GM23248 (cell line): Measurements from ENCODE around the gene PROCR. TPM values are rescaled to one million over a fixed set of nuclear protein-coding genes. Genes with fewer than 3 reads are reported as not detected.

ENCODE experiments used
- DNase-seq: peaks from one replicate; pipeline ENCODE4 v3.0.0-alpha.2; 2015
- H2AFZ ChIP-seq: fragments of 200-600 bp; sonication (generic); 2 replicates; pipeline ENCODE4 v1.6.1; 2016; ENCODE audit warnings: antibody characterized with exemption
- H3F3A ChIP-seq: fragments of 200-600 bp; sonication (generic); 2 replicates; pipeline ENCODE4 v1.6.1; 2016; ENCODE audit warnings: mild to moderate bottlenecking, antibody characterized with exemption, mixed run types; ENCODE audit not compliant: insufficient read depth
- H3K27ac ChIP-seq: fragments of 200-600 bp; sonication (generic); 2 replicates; pipeline ENCODE4 v1.5.1; 2016; ENCODE audit warnings: mild to moderate bottlenecking
- H3K27me3 ChIP-seq: fragments of 200-600 bp; sonication (generic); replicated peaks from 2 replicates; pipeline ENCODE4 v1.6.1; 2016; ENCODE audit warnings: mild to moderate bottlenecking; ENCODE audit not compliant: insufficient read depth
- H3K36me3 ChIP-seq: fragments of 200-600 bp; sonication (generic); 2 replicates; pipeline ENCODE4 v1.6.1; 2016; ENCODE audit warnings: low read depth, mild to moderate bottlenecking
- H3K4me1 ChIP-seq: fragments of 200-600 bp; sonication (generic); 2 replicates; pipeline ENCODE4 v1.6.1; 2016; ENCODE audit warnings: mild to moderate bottlenecking; ENCODE audit not compliant: insufficient read depth
- H3K4me2 ChIP-seq: fragments of 200-600 bp; sonication (generic); one replicate; pipeline ENCODE4 v1.6.1; 2016; ENCODE audit warnings: mild to moderate bottlenecking; ENCODE audit not compliant: unreplicated experiment
- H3K4me3 ChIP-seq: fragments of 200-600 bp; sonication (generic); 2 replicates; pipeline ENCODE4 v1.5.1; 2016; ENCODE audit warnings: mild to moderate bottlenecking
- H3K79me2 ChIP-seq: fragments of 200-600 bp; sonication (generic); 2 replicates; pipeline ENCODE4 v1.6.1; 2016; ENCODE audit warnings: mild to moderate bottlenecking; ENCODE audit not compliant: insufficient read depth
- H3K9ac ChIP-seq: fragments of 200-600 bp; sonication (generic); 2 replicates; pipeline ENCODE4 v1.6.1; 2016; ENCODE audit warnings: mild to moderate bottlenecking
- H3K9me2 ChIP-seq: fragments of 200-600 bp; sonication (generic); 2 replicates; pipeline ENCODE4 v1.6.1; 2016; ENCODE audit warnings: mixed run types, mild to moderate bottlenecking, moderate library complexity; ENCODE audit not compliant: insufficient read depth
- H3K9me3 ChIP-seq: fragments of 200-600 bp; sonication (generic); one replicate; pipeline ENCODE4 v1.6.1; 2017; ENCODE audit warnings: low read depth
- H4K20me1 ChIP-seq: fragments of 200-600 bp; sonication (generic); 2 replicates; pipeline ENCODE4 v1.6.0; 2016; ENCODE audit not compliant: insufficient read depth
- EZH2 ChIP-seq: fragments of 200-600 bp; sonication (generic); IDR thresholded peaks from 2 replicates; pipeline ENCODE4 v1.6.1; 2018; ENCODE audit warnings: antibody characterized with exemption, mild to moderate bottlenecking; ENCODE audit not compliant: insufficient read depth, poor library complexity, severe bottlenecking
- EZH2phosphoT487 ChIP-seq: fragments of 200-600 bp; sonication (generic); IDR thresholded peaks from 2 replicates; pipeline ENCODE4 v1.6.1; 2018; ENCODE audit warnings: antibody characterized with exemption, moderate library complexity, mild to moderate bottlenecking, low read depth; ENCODE audit not compliant: insufficient read depth
- WGBS, 2 experiments: methylation state at CpG; one replicate each; pipeline ENCODE4 v1.1.6; 2015 to 2017; ENCODE audit warnings: low lambda C conversion rate in 2 of 2, low coverage in 1 of 2; ENCODE audit errors: missing lambda C conversion rate in 2 of 2; 5-methylcytosine and 5-hydroxymethylcytosine counted together
- in situ Hi-C: fragments of 300-500 bp; cut with MboI; formaldehyde crosslinking; loops from 2 replicates; pipeline ENCODE4 v1.15.0; 2020
- polyA plus RNA-seq: library from polyadenylated mRNA; unstranded; fragments of >200 nt; fragmentation: Nextera tagmentation; extraction: Ambion mirVana; gene quantifications from 2 replicates; pipeline ENCODE4 v1.2.1, GENCODE V29; 2016
- total RNA-seq: library from RNA; depleted of rRNA; stranded (reverse); fragments of >200 nt; shearing (Covaris generic); gene quantifications from 2 replicates; pipeline ENCODE4 v1.2.3, GENCODE V29; 2014; rRNA removed

PROCR gene
- 34.4 and 44.3 TPM in 2 replicates for total RNA-seq
- polyA plus RNA-seq, result 38.5 and 38.7 TPM in 2 replicates

- Histone ChIP-seq H3K9me3 (no peaks in the 10 kb centered on the region), H3K9me2 (no peaks in the 10 kb centered on the region), H3K79me2 (no peaks in the 10 kb centered on the region), H3K9ac (peak within 1 kb of the TSS; percentile 74), H3K36me3 (no peaks in the 10 kb centered on the region), H2AFZ (peak within 1 kb of the TSS; percentile 89), H3F3A (peaks cover 10% of the 10 kb centered on the region), H3K27ac (peak within 1 kb of the TSS; percentile 41), H3K4me3 (peak within 1 kb of the TSS; percentile 76), H4K20me1 (no peaks in the 10 kb centered on the region), H3K27me3 (no peaks in the 10 kb centered on the region), H3K4me2 (peak within 1 kb of the TSS; percentile 91), H3K4me1 (peaks cover 13% of the 10 kb centered on the region; the same call in 1 of the 2 replicates)
- WGBS, 2 experiments, result 1 to 2% methylated on average over 15 to 16 of the region's 16 CpGs
- peak; percentile 94 for DNase-seq
- in situ Hi-C loops, result no loop called here
- no peak for TF ChIP-seq EZH2phosphoT487
- TF ChIP-seq EZH2, result no peak
Measured at GRCh38 chr20:35171753-35172433, at the start of gene PROCR. TSS of gene PROCR (plus strand) at chr20:35172072. CDS start at chr20:35172155, 83 bp downstream.

GRCh38 chr20:35122756-35123405 lies 49.0 kb upstream of the PROCR start:
- no peak for DNase-seq
- peaks cover 10% of the 10 kb centered on the region; the same call in 1 of the 2 replicates for H3K4me1 ChIP-seq
- no peaks in the 10 kb centered on the region for H3K9me3 ChIP-seq
- no peak overlapping the region for H3K9ac ChIP-seq
- 95 to 96% methylated on average over 5 of the region's 5 CpGs for WGBS, 2 experiments
- peaks cover 21% of the 10 kb centered on the region for H3K36me3 ChIP-seq
- H3K27me3 ChIP-seq, result no peaks in the 10 kb centered on the region
- H3K79me2 ChIP-seq, result no peaks in the 10 kb centered on the region
- no peaks in the 10 kb centered on the region for H3K9me2 ChIP-seq
- no peak overlapping the region for H3K4me2 ChIP-seq
- H4K20me1 ChIP-seq, result no peaks in the 10 kb centered on the region
- no peak overlapping the region for H2AFZ ChIP-seq
- H3F3A ChIP-seq, result peaks cover 7% of the 10 kb centered on the region
- H3K27ac ChIP-seq, result no peak overlapping the region
- in situ Hi-C loops, result no loop called here
- TF ChIP-seq EZH2phosphoT487 (no peak), EZH2 (no peak)
- H3K4me3 ChIP-seq, result no peak overlapping the region

GRCh38 chr20:35125753-35126152 lies 46.1 kb upstream of the PROCR start:
- H3K4me1 ChIP-seq, result peaks cover 15% of the 10 kb centered on the region
- in situ Hi-C loops, result no loop called here
- H3K27me3 ChIP-seq, result no peaks in the 10 kb centered on the region
- no peak overlapping the region for H3K4me3 ChIP-seq
- H3K79me2 ChIP-seq, result no peaks in the 10 kb centered on the region
- WGBS, 2 experiments, result 94 to 97% methylated on average over 5 of the region's 5 CpGs
- no peak for DNase-seq
- TF ChIP-seq EZH2phosphoT487 (no peak), EZH2 (no peak)
- no peak overlapping the region for H3K27ac ChIP-seq
- H3K9me3 ChIP-seq, result no peaks in the 10 kb centered on the region
- no peaks in the 10 kb centered on the region for H3K9me2 ChIP-seq
- H3K9ac ChIP-seq, result no peak overlapping the region
- H2AFZ ChIP-seq, result no peak overlapping the region
- no peaks in the 10 kb centered on the region for H4K20me1 ChIP-seq
- no peak overlapping the region for H3K4me2 ChIP-seq
- H3K36me3 ChIP-seq, result peaks cover 22% of the 10 kb centered on the region
- peaks cover 12% of the 10 kb centered on the region; the same call in 1 of the 2 replicates for H3F3A ChIP-seq

GRCh38 chr20:35129647-35130069 lies 42.2 kb upstream of the PROCR start:
- H3F3A ChIP-seq, result peaks cover 13% of the 10 kb centered on the region; the same call in 1 of the 2 replicates
- no peak overlapping the region for H2AFZ ChIP-seq
- peaks cover 16% of the 10 kb centered on the region for H3K36me3 ChIP-seq
- H3K9me3 ChIP-seq, result no peaks in the 10 kb centered on the region
- H3K4me1 ChIP-seq, result peaks cover 15% of the 10 kb centered on the region
- peak overlapping the region; percentile 47 for H3K27ac ChIP-seq
- no peak overlapping the region for H3K4me2 ChIP-seq
- no peaks in the 10 kb centered on the region for H4K20me1 ChIP-seq
- TF ChIP-seq EZH2phosphoT487, result no peak
- TF ChIP-seq EZH2, result no peak
- in situ Hi-C loops, result no loop called here
- no peak overlapping the region for H3K4me3 ChIP-seq
- no peak overlapping the region for H3K9ac ChIP-seq
- 68 to 70% methylated on average over 2 of the region's 2 CpGs for WGBS, 2 experiments
- H3K27me3 ChIP-seq, result no peaks in the 10 kb centered on the region
- no peaks in the 10 kb centered on the region for H3K79me2 ChIP-seq
- H3K9me2 ChIP-seq, result no peaks in the 10 kb centered on the region
- peak; percentile 49 for DNase-seq
